Breast epithelium (tissue), 3 donors: ENCODE measurements around the gene CAMSAP2.

Source experiments
- CTCF ChIP-seq, 3 donors: fragments of 450-650 bp; IDR thresholded peaks; one replicate each; pipeline ENCODE4 v1.5.1; 2016 to 2017; ENCODE audit warnings: antibody characterized with exemption in 3 of 3, mild to moderate bottlenecking in 3 of 3, moderate library complexity in 3 of 3
- POLR2AphosphoS5 ChIP-seq, 3 donors: sonication (generic); formaldehyde crosslinking; IDR thresholded peaks; one replicate each; pipeline ENCODE4 v1.6.1; 2017; ENCODE audit warnings: antibody characterized with exemption in 3 of 3

DNA sequence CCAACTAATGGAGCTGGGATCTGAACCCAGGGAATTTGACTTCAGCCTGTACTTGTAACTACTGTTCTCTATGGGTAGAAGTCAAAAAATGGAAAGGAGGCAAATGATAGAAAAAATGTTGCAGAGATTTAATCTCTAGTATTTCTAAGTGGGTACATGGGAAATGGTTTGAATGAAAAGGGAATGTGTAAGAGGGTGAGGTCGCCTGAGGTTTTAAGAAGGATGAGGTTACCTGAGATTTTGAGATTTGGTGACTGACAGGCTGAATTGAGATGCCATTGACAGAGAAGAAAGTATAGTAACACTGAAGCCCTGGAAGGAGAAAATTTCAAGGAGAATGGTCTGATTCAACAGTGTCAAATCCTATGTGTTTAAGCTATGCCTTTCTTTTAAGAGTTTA, 5.5 kb downstream of the CAMSAP2 start:
- TF ChIP-seq CTCF (IDR thresholded peaks at IDR 0.05) (no peak), POLR2AphosphoS5 (IDR thresholded peaks at IDR 0.05) (no peak)
